Neutrophil (primary cell): ENCODE results near the gene SON.
"Not testable (repeated sequence)": the region's sequence is repeated elsewhere in the genome, so short reads cannot be mapped to it uniquely, and the experiment has no call there.

Source experiments
- H3K27ac ChIP-seq: fragments of 200-600 bp; sonication (generic); 2 replicates; pipeline ENCODE4 v1.5.1; 2016; ENCODE audit warnings: mild to moderate bottlenecking, moderate library complexity
- H3K27me3 ChIP-seq: fragments of 200-600 bp; sonication (generic); 2 replicates; pipeline ENCODE4 v1.6.0; 2016; ENCODE audit warnings: mild to moderate bottlenecking
- H3K36me3 ChIP-seq: fragments of 200-600 bp; sonication (generic); 2 replicates; pipeline ENCODE4 v1.5.1; 2017
- H3K4me1 ChIP-seq, 2 experiments: fragments of 200-600 bp in 1 of 2; sonication (generic) in 1 of 2; 1 replicate in 1 of 2; 2 replicates in 1 of 2; pipeline versions ENCODE4 v1.5.1 to v1.6.1; 2013 to 2016; ENCODE audit warnings: low read depth in 1 of 2, low read length in 1 of 2, mild to moderate bottlenecking in 1 of 2, moderate library complexity in 1 of 2; ENCODE audit not compliant: control insufficient read depth in 1 of 2, insufficient read depth in 1 of 2
- H3K4me3 ChIP-seq, 2 experiments: fragments of 200-600 bp in 1 of 2; sonication (generic) in 1 of 2; 1 replicate in 1 of 2; 2 replicates in 1 of 2; pipeline ENCODE4 v1.5.1; 2013 to 2016; ENCODE audit warnings: low read depth in 1 of 2, low read length in 1 of 2, mild to moderate bottlenecking in 1 of 2, moderate library complexity in 1 of 2
- H3K9me3 ChIP-seq: fragments of 200-600 bp; sonication (generic); 2 replicates; pipeline ENCODE4 v1.5.1; 2016
- CTCF ChIP-seq: fragments of 200-600 bp; sonication (generic); IDR thresholded peaks from 2 replicates; pipeline ENCODE4 v1.5.1; 2016; ENCODE audit warnings: antibody characterized with exemption

The SON gene

GRCh38 chr21:33619726-33620125 lies 76.9 kb downstream of the SON start:
- no peak for TF ChIP-seq CTCF
- Histone ChIP-seq H3K36me3 (peaks cover 47% of the 10 kb centered on the region), H3K4me3 (no peak overlapping the region), H3K9me3 (no peaks in the 10 kb centered on the region), H3K27ac (peak overlapping the region; percentile 37), H3K4me1 (peaks cover 8 to 13% of the 10 kb centered on the region in 2 experiments), H3K27me3 (no peaks in the 10 kb centered on the region)

GRCh38 chr21:33622253-33622652 lies 79.4 kb downstream of the SON start:
- no peak for TF ChIP-seq CTCF
- Histone ChIP-seq H3K4me1 (peaks cover 8 to 13% of the 10 kb centered on the region in 2 experiments), H3K36me3 (peaks cover 42% of the 10 kb centered on the region), H3K27me3 (no peaks in the 10 kb centered on the region), H3K4me3 (no peak overlapping the region), H3K27ac (no peak overlapping the region), H3K9me3 (no peaks in the 10 kb centered on the region)

- not testable (repeated sequence) for H3K9me3 ChIP-seq, H3K4me3 ChIP-seq, H3K4me1 ChIP-seq, H3K27ac ChIP-seq, H3K27me3 ChIP-seq
- H3K36me3 ChIP-seq, result peaks cover 61% of the 10 kb centered on the region
These were observed 83.3 kb downstream of the SON start for GRCh38 chr21:33626151-33626550.
